PFSK-1 (cell line): ENCODE measurements around the gene FOSL2.

ENCODE experiments used
- POLR2AphosphoS5 ChIP-seq: IDR thresholded peaks from 2 replicates; pipeline ENCODE4 v1.6.1; 2012; ENCODE audit warnings: low read depth, mild to moderate bottlenecking, control low read depth, low read length, moderate library complexity
- SIN3A ChIP-seq: IDR thresholded peaks from 2 replicates; pipeline ENCODE4 v1.6.1; 2012; ENCODE audit warnings: mild to moderate bottlenecking, low read length, moderate library complexity, borderline replicate concordance; ENCODE audit not compliant: insufficient read depth
- TF ChIP-seq, protein P1 (sequence below), 2 experiments: IDR thresholded peaks; 2 replicates each; pipeline versions ENCODE4 v1.6.1 to v1.8.0; 2011 to 2012; ENCODE audit warnings: low read depth in 2 of 2, low read length in 2 of 2, control low read depth in 1 of 2, inconsistent platforms in 1 of 2, mild to moderate bottlenecking in 1 of 2, moderate library complexity in 1 of 2; ENCODE audit not compliant: insufficient read depth in 1 of 2

DNA sequence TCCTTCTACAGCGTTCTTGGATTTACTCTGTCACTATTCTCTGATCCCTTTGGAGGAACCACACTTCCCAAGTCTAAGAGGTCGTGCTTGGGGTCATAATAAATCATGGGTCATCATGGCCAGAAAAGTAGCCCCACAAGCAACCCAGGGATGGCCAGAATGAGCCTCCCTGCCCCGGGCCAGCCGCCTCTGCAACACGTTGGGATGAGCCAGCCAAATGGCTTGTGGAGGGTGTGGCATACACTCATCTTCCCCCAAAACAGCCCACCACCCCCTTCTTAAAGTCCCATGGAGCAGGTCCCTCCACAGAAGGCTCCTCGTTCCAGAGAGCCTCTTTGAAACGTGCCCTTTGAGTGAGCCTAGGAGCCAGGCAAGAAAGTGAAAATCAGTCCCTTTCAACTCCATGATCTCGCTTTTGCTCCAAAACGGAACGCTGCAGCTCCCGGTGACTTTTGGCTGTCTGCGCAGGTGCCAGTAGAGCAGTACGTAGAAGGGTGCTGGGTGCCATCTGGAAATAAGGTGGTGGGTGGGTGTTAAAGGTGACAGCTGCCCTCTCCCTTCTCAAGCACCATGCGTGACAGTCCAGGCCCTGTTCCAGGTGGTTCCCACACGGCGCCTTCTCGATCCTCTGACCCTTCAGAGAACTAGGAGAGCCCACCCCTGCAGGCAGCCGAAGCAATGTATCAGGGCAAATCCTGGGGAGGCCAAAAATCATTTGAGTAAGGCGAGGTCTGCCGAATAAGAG, 48.5 kb upstream of the FOSL2 start:
- no peak for TF ChIP-seq SIN3A
- no peak for TF ChIP-seq POLR2AphosphoS5
- TF ChIP-seq, protein P1, sequence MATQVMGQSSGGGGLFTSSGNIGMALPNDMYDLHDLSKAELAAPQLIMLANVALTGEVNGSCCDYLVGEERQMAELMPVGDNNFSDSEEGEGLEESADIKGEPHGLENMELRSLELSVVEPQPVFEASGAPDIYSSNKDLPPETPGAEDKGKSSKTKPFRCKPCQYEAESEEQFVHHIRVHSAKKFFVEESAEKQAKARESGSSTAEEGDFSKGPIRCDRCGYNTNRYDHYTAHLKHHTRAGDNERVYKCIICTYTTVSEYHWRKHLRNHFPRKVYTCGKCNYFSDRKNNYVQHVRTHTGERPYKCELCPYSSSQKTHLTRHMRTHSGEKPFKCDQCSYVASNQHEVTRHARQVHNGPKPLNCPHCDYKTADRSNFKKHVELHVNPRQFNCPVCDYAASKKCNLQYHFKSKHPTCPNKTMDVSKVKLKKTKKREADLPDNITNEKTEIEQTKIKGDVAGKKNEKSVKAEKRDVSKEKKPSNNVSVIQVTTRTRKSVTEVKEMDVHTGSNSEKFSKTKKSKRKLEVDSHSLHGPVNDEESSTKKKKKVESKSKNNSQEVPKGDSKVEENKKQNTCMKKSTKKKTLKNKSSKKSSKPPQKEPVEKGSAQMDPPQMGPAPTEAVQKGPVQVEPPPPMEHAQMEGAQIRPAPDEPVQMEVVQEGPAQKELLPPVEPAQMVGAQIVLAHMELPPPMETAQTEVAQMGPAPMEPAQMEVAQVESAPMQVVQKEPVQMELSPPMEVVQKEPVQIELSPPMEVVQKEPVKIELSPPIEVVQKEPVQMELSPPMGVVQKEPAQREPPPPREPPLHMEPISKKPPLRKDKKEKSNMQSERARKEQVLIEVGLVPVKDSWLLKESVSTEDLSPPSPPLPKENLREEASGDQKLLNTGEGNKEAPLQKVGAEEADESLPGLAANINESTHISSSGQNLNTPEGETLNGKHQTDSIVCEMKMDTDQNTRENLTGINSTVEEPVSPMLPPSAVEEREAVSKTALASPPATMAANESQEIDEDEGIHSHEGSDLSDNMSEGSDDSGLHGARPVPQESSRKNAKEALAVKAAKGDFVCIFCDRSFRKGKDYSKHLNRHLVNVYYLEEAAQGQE (IDR thresholded peaks at IDR 0.05; ENCODE audit: insufficient read depth in 1 of 2, low read depth in 2 of 2, low read length in 2 of 2): no peak
